Stimulated activated naive CD8-positive, alpha-beta T cell treated with anti-CD3 and anti-CD28 coated beads, Interleukin-15, Interleukin-2, amounts not matched to agents 100 U/mL and 50 U/mL, for 24 hours (primary cell): ENCODE data around the gene ASMT.
A peak's percentile ranks its signal among the peaks of the same experiment; 100 is the strongest.
"Not testable (repeated sequence)": the region's sequence is repeated elsewhere in the genome, so short reads cannot be mapped to it uniquely, and the experiment has no call there.

Experiments
- ATAC-seq: fragments of 150-1000 bp; cut with Tn5 transposase; one replicate; pipeline ENCODE4 v1.10.0; 2021
- DNase-seq: peaks from one replicate; pipeline ENCODE4 v3.0.0; 2021

The ASMT gene

DNA sequence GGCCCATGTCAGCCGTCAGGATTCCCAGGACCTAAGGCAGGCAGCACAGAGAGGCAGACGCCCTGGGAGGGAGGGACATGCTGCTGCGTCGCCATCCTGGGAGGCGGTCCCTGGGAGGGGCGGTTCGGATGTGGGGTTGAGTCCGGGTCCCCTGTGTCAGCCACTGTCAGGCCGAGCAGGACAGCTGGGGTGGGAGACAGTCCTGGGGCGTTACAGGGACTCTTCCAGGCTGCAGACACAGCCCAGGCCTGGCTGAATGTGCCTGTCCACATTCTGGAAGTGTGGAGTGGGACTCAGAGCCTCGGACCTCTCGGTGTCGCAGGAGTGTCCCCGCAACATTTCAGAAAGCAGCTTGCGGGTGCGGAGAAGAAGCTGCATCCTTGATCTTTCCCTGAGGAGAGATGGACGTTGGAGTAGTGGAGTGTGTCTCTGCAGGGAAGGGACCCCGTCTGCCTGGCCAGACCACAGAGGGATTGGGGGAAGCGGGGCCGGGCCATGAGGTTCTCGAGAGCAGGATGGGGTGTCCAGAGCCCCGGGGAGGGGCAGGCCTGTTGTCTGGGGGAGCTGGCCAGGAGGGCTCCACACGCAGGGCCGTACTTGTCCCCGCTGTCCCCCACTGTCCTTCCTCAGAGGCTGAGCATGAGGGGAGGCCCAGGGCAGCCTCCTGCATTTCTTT is 17.4 kb upstream of the ASMT start:
- DNase-seq: no peak
- ATAC-seq: no peak

DNA sequence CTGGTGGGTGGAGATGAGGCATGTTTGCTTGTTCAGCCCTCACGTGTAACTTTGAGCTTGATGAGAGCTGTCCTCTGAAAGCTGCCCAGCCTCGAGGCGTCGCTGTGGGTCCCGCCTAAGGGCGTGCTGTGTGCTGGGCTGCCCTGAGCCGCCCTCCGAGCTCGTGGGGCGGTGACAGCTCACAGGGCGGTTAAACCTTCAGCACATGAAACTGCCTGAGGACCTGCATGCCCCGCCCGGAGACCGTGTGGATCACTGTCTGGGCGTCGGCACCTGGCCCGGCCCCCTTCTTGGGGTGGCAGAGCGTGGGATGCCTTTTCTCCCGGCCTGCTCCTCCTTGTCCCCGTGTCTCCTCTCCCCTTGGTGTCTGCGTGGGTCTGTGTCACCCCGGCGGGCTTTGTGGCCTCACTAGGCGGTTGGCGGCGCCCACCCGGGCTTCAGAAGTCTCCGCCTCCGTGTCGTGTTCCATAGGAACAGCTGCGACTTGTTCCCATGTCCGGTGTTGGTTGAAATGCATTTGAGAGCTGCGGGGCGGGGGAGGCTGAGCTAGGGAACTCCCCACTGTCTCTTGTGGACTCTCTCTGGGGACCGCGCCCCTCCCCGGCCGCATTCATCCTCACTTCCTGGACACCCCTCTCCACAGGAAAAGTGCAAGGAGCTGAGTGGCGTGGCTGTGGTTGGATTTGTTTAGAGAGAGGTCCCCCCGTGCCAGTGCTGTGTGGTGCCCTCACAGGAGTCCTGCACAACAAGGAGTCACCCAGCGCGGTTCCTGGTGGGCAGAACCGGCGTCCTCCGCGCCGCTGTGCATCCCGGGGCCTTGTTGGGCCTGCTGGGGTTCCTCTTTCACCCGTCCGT is 16.6 kb upstream of the ASMT start:
- ATAC-seq: no peak
- DNase-seq: no peak

GRCh38 chrX:1598876-1599790 is 15.7 kb upstream of the ASMT start:
- no peak for ATAC-seq
- DNase-seq: no peak

DNA sequence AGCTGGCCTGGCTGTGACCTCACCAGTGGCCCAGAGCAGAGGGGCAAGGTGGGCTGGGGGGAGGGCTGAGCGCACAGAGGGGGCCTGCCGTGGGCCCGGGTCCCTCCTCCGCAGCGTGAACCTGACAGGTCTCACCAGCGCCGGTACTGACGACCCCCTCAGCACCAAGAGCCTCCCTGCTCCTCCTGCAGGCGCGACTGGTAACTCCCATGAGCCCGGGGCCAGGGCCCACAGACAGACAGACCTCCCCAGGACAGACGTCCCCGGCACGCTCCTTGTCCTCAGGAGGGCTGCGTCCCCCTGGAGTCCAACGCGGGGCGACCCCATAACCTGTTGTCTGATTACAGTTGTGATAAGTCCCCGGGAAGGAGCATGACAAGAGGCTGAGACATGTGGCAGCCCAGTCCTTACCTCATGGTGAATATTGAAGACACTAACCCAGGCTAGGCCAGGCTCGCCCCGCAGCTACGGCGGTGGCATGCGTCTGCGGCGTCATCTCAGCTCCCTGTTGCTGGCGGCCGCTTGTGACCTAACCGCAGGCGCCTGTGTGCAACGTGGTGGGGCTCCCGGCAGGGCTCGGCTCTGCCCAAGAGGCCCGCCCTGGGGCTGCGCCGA is 15.0 kb upstream of the ASMT start:
- DNase-seq (no peak), ATAC-seq (no peak)

- DNase-seq (no peak), ATAC-seq (no peak)
These were observed 14.3 kb upstream of the ASMT start for GRCh38 chrX:1600406-1601050.

- DNase-seq: peak; percentile 1
- ATAC-seq: no peak
These were observed 13.7 kb upstream of the ASMT start for GRCh38 chrX:1601051-1601767.

DNA sequence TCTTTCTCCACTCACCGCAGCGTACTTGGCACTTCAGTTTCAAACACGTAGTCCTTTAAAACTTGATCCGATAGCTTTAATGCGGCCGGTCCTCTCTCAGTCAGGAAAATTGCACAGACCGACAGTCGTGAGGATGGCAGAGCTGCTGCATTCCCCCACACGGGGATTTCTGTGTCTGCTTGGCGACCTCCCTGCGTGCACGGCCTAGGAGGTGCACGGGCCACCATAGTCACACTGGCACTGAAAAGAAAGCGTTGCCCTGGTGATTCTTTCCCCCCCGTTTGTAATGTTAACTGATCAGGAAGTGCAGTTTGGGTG is 13.1 kb upstream of the ASMT start:
- ATAC-seq: no peak
- no peak for DNase-seq

DNA sequence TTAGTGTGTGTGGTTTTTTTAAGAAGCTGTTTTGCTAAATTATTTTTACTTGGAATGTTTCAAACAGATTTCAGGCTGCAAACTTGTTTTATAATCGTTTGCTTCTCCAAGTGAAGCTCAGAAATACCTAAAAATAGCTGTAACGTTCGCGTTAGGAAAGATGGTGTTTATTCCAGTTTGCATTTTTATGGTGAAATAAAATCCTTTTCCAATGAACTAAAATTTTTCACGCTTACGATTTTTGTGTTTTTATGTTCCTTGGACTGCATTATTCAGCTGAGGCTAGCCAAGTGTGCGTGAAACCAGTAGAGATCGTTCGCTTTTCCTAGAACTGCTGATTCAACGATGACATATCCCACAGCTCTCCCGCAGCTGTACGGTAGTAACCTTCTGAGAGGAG is 12.6 kb upstream of the ASMT start:
- no peak for ATAC-seq
- no peak for DNase-seq

DNA sequence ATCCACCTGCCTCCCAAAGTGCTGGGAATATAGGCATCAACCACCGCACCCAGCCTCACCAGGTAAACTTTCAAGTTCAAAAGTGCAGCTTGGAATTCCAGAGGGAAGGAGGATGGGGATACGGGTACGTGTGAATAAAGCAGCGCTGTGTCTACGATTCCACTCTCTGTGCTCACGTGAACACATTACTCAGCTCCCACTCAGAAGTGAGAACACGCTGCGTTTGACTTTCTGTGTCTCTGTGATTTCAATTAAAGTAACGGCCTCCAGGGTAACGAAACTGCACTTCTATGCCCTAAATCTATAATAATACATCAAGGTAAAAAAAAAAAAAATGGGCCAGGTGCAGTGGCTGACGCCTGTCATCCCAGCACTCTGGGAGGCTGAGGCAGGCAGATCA is 8.4 kb upstream of the ASMT start:
- no peak for ATAC-seq
- DNase-seq: no peak

DNA sequence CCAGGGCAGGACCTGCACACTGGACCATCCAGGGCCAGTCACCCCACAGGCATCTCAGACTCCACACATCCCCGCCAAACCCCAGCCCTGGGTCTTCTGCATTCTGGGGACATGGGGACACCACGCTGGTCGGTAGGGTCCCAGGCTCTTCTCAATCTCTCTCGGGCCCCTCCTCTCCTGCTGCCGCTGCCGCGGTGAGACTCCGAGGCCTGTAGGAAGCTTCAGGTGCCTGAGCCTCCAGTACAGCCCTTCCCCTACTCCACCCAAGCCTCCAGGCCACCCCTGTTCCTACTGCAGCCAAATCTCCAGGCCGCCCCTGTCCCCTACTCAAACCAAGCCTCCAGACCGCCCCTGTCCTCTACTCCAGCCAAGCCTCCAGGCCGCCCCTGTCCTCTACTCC is 5.5 kb upstream of the ASMT start:
- no peak for DNase-seq
- no peak for ATAC-seq

DNA sequence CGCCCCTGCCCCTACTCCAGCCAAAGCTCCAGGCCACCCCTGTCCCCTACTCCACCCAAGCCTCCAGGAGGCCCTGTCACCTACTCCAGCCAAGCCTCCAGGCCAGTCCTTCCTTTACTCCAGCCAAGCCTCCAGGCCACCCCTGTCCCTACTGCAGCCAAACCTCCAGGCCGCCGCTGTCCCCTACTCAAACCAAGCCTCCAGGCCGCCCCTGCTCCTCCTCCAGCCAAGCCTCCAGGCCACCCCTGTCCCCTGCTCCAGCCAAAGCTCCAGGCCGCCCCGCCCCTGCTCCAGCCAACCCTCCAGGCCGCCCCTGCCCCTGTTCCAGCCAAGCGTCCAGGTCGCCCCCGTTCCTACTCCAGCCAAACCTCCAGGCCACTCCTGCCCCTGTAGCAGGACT is 5.1 kb upstream of the ASMT start:
- no peak for ATAC-seq
- no peak for DNase-seq

DNA sequence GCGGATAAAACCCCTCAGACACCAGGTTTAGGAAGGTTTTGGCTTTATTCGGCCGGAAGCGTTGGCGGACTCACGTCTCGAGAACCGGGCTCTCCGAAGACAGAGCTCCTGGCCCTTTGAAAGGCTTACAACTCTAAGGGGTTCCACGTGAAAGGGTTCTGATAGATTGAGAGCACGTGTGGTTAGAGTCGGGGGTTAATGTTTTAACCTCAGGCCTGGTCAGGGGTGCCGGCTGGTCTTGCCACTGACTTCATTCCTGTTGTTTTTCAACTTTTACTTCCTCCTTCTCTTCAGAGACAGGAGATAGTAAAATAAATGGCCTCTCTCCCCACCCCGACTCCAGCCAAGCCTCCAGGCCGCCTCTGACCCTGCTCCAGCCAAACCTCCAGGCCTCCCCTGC is 4.7 kb upstream of the ASMT start:
- DNase-seq: no peak
- ATAC-seq: no peak

DNA sequence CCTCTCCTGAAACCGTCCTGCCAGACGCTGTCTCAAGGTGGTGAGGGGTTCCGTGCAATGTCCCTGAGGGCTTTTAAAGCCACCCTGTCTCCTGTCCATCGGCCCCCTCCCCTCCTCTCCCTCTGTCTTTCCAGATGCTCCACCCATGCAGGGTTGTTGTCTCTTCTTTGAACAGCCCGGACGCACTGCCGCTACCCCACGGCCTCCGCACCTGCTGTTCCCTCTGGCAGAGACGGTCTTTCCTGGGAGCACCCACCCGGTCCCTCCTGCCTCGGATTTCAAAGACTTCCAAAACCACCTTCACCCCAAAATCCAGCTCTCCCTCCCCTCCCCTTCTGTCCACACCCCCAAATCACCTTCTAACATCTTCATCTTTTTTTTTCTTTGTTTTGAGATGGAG is 4.1 kb upstream of the ASMT start:
- ATAC-seq: no peak
- no peak for DNase-seq

DNA sequence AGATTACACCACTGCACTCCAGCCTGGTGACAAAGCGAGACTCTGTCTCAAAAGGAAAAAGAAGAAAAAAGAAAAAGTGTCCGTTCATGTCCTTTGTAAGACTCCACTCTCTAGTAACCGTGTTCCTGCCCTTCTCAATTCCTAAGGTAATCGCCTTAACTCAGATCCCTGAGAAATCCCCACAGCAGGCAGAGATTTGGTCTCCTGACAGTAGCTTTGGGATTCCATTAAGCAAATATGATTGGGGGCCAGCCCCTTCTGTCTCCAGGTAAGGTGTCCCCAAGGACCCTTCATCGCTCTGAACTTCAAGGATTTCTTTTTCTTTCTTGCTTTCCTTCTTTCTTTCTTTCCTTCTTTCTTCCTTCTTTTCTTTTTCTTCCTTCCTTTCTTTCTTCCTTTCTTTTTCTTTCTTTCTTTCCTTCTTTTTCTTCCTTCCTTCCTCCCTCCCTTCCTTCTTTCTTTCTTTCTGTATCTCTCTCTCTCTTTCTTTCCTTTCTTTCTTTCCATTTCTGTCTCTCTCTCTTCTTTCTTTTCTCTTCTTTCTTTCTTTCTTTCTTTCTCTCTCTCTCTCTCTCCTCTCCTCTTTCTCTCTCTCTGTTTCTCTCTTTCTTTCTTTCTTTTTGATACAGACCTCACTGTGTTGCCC is 2.1 kb upstream of the ASMT start:
- no peak for DNase-seq
- no peak for ATAC-seq

DNA sequence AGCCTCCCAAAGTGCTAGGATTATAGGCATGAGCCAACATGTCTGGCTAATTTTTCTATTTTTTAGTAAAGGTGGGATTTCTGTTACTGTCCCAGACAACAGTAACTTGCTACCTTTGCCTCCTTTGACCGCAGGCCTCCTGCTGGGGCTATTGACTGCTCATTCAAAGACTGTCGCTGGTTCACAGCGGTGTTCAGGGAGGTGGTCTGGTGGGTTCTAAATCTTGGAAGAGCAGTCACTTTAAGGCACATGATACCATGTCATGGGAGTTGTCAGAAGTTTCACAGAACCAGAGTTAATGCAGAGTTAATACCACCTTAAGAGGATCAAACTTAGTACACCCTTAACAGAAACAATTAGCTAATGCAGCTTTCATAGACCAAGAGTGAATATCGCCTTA is 3.8 kb downstream of the ASMT start:
- DNase-seq (no peak), ATAC-seq (no peak)

DNA sequence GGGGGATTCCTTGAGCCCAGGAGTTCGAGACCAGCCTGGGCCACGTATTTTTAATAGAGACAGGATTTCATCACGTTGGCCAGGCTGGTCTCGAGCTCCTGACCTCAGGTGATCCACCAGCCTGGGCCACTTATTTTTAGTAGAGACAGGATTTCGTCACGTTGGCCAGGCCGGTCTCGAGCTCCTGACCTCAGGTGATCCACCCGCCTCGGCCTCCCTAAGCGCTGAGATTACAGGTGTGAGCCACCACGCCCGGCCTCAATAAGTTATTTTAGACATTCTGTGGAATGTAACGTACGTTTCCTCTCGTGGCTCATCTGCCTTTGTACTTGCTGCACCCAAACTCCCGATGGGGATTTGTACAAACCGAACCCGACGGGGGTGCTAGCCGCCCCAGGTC is 8.8 kb downstream of the ASMT start:
- ATAC-seq (no peak), DNase-seq (no peak)

GRCh38 chrX:1624158-1624860 is 9.4 kb downstream of the ASMT start:
- DNase-seq, ATAC-seq: not testable (repeated sequence)

- not testable (repeated sequence) for ATAC-seq, DNase-seq
These were observed 10.0 kb downstream of the ASMT start for GRCh38 chrX:1624861-1625215.

- no peak for DNase-seq
- ATAC-seq: no peak
These were observed 14.4 kb downstream of the ASMT start for GRCh38 chrX:1629244-1629643.

GRCh38 chrX:1646009-1646408 is 31.1 kb downstream of the ASMT start:
- DNase-seq: no peak
- no peak for ATAC-seq
